ENCODE results near the gene PSMC4.
"Not testable (repeated sequence)": the region's sequence is repeated elsewhere in the genome, so short reads cannot be mapped to it uniquely, and the experiment has no call there.

PSMC4 gene

GRCh38 chr19:39949026-39949747 is 21.8 kb upstream of the PSMC4 start:
- no peak for DNase-seq

GRCh38 chr19:39951065-39951650 is 19.8 kb upstream of the PSMC4 start:
- DNase-seq, result no peak

- DNase-seq, result peak; percentile 49
Measured at GRCh38 chr19:39951686-39952085, 19.3 kb upstream of the PSMC4 start.

GRCh38 chr19:39953915-39954314 is 17.1 kb upstream of the PSMC4 start:
- DNase-seq, result no peak

GRCh38 chr19:39957886-39958285 is 13.1 kb upstream of the PSMC4 start:
- not testable (repeated sequence) for DNase-seq

- DNase-seq, result not testable (repeated sequence)
Measured at GRCh38 chr19:39958942-39959341, 12.0 kb upstream of the PSMC4 start.

- not testable (repeated sequence) for DNase-seq
Measured at GRCh38 chr19:39959407-39959806, 11.6 kb upstream of the PSMC4 start.

GRCh38 chr19:39963898-39964297 is 7.1 kb upstream of the PSMC4 start:
- DNase-seq, result no peak

GRCh38 chr19:39966617-39967016 is 4.3 kb upstream of the PSMC4 start:
- no peak for DNase-seq

GRCh38 chr19:39967561-39967960 is 3.4 kb upstream of the PSMC4 start:
- no peak for DNase-seq

GRCh38 chr19:39968789-39969188 is 2.2 kb upstream of the PSMC4 start:
- no peak for DNase-seq

GRCh38 chr19:39969266-39969665 is 1.7 kb upstream of the PSMC4 start:
- peak; percentile 13 for DNase-seq

- DNase-seq, result no peak
Measured at GRCh38 chr19:39969681-39970424, 1.1 kb upstream of the PSMC4 start.

- DNase-seq, result no peak
Measured at GRCh38 chr19:39970425-39970674, 615 bp upstream of the PSMC4 start.

GRCh38 chr19:39971380-39972035 is 543 bp downstream of the PSMC4 start:
- peak; percentile 4 for DNase-seq

- no peak for DNase-seq
Measured at GRCh38 chr19:39974377-39975155, 3.6 kb downstream of the PSMC4 start.

- no peak for DNase-seq
Measured at GRCh38 chr19:39982883-39983282, 11.9 kb downstream of the PSMC4 start.

- DNase-seq, result no peak
Measured at GRCh38 chr19:39983695-39984300, 12.8 kb downstream of the PSMC4 start.

GRCh38 chr19:39986643-39987042 is 15.7 kb downstream of the PSMC4 start:
- no peak for DNase-seq

- DNase-seq, result no peak
Measured at GRCh38 chr19:39987167-39987566, 16.2 kb downstream of the PSMC4 start.

GRCh38 chr19:39987596-39987995 is 16.6 kb downstream of the PSMC4 start:
- no peak for DNase-seq

GRCh38 chr19:39993605-39994004 is 22.6 kb downstream of the PSMC4 start:
- no peak for DNase-seq

GRCh38 chr19:39994361-39994760 is 23.4 kb downstream of the PSMC4 start:
- DNase-seq, result no peak
